GM23248 (cell line): ENCODE results near the gene CREB5.
"Not testable (repeated sequence)": the region's sequence is repeated elsewhere in the genome, so short reads cannot be mapped to it uniquely, and the experiment has no call there.

Source experiments
- EZH2 ChIP-seq: fragments of 200-600 bp; sonication (generic); IDR thresholded peaks from 2 replicates; pipeline ENCODE4 v1.6.1; 2018; ENCODE audit warnings: antibody characterized with exemption, mild to moderate bottlenecking; ENCODE audit not compliant: insufficient read depth, poor library complexity, severe bottlenecking
- EZH2phosphoT487 ChIP-seq: fragments of 200-600 bp; sonication (generic); IDR thresholded peaks from 2 replicates; pipeline ENCODE4 v1.6.1; 2018; ENCODE audit warnings: antibody characterized with exemption, moderate library complexity, mild to moderate bottlenecking, low read depth; ENCODE audit not compliant: insufficient read depth

GRCh38 chr7:28401567-28401966 lies 10.8 kb upstream of the CREB5 start:
- not testable (repeated sequence) for TF ChIP-seq EZH2, EZH2phosphoT487
